Erythroblast (primary cell): ENCODE measurements around the gene C9orf78.

ENCODE experiments used
- GATA1 ChIP-seq: IDR thresholded peaks from 2 replicates; pipeline ENCODE4 v1.6.1; 2011; ENCODE audit warnings: low read depth, mild to moderate bottlenecking, control low read depth, low read length, moderate library complexity
- POLR2A ChIP-seq: IDR thresholded peaks from 2 replicates; pipeline ENCODE4 v1.6.1; 2011; ENCODE audit warnings: mild to moderate bottlenecking, low read length

GRCh38 chr9:129879103-129879699, 44.1 kb upstream of the C9orf78 start:
- TF ChIP-seq POLR2A (no peak), GATA1 (no peak)
